ENCODE results near the gene SBNO1.

The SBNO1 gene

DNA sequence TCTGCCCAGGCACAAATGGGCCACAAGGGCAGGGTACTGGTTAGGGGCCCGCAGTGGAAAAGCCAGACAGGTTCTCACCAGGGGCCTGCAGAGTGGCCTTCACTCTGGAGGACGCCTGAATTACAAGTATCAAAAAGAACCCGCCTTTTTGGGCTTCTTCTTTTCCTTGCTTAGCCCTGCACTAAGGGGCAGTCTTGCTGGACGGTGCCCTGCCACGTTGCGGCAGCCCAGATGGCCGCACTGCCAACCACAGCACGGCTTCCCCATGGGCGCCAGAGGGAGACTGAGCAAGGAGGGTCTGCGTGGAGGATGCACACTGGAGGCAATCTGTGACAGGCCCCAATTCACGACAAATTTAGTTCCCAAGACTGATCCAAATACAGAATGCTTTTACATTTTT is 74.7 kb downstream of the SBNO1 start:
- no peaks in the 10 kb centered on the region for H3K27me3 ChIP-seq (ENCODE audit: insufficient read depth, low read length, poor library complexity, severe bottlenecking)
- no peak overlapping the region for H3K4me3 ChIP-seq (ENCODE audit: low read length, poor library complexity, severe bottlenecking)
- no peak for TF ChIP-seq EZH2phosphoT487 (IDR thresholded peaks at IDR 0.05; ENCODE audit: borderline replicate concordance)
- TF ChIP-seq, protein P1, sequence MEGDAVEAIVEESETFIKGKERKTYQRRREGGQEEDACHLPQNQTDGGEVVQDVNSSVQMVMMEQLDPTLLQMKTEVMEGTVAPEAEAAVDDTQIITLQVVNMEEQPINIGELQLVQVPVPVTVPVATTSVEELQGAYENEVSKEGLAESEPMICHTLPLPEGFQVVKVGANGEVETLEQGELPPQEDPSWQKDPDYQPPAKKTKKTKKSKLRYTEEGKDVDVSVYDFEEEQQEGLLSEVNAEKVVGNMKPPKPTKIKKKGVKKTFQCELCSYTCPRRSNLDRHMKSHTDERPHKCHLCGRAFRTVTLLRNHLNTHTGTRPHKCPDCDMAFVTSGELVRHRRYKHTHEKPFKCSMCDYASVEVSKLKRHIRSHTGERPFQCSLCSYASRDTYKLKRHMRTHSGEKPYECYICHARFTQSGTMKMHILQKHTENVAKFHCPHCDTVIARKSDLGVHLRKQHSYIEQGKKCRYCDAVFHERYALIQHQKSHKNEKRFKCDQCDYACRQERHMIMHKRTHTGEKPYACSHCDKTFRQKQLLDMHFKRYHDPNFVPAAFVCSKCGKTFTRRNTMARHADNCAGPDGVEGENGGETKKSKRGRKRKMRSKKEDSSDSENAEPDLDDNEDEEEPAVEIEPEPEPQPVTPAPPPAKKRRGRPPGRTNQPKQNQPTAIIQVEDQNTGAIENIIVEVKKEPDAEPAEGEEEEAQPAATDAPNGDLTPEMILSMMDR (conservative IDR thresholded peaks at IDR 0.05; ENCODE audit: low read length), result no peak
- no peaks in the 10 kb centered on the region for H3K9me3 ChIP-seq (ENCODE audit: insufficient read depth, low read depth, low read length)
- no peak overlapping the region for H2AFZ ChIP-seq (ENCODE audit: low read length)
- no peaks in the 10 kb centered on the region for H3F3A ChIP-seq (ENCODE audit: low read depth)
- no peaks in the 10 kb centered on the region for H3K79me2 ChIP-seq (ENCODE audit: insufficient read depth, low read length)
- H3K4me2 ChIP-seq (ENCODE audit: low read depth, low read length, poor library complexity, severe bottlenecking), result no peak overlapping the region
- no peak overlapping the region for H3K9ac ChIP-seq (ENCODE audit: low read depth, low read length, poor library complexity, severe bottlenecking)
- H3K4me1 ChIP-seq (ENCODE audit: insufficient read depth, low read length, poor library complexity, severe bottlenecking), result no peaks in the 10 kb centered on the region
- peaks cover 30% of the 10 kb centered on the region; the same call in 1 of the 2 replicates for H3K36me3 ChIP-seq (ENCODE audit: insufficient read depth, low read length)
- H3K9me2 ChIP-seq (replicated peaks; ENCODE audit: low read depth, low read length), result no peaks in the 10 kb centered on the region
- no peaks in the 10 kb centered on the region for H4K20me1 ChIP-seq (ENCODE audit: insufficient read depth, low read length, poor library complexity, severe bottlenecking)

DNA sequence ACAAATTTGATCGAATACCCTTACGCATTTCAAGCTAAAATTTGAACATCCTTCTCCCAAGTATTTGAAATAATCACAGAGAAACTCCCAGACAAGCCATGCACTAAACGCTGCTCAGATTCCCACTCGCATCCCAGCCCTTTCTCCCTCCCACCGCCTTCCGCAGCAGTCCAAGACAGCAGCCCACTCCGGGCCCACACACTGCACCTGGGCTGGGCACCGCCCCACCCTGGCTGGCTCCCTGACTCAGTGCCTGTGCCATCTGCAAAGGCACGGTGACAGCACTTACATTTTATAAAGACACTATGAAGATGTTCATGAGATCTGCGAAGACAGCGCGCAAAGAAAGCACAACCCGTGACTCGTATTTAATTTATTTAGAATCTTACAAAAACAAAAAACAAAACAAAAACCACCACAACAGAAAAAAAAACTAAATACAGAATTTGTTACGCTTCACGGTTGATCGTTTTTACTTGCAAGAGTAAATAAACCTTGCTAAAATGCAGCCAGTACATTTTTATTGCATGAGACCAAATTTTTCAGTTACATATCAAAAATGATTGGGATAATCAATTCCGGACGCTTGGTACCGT is 75.8 kb downstream of the SBNO1 start:
- no peak for TF ChIP-seq EZH2phosphoT487 (IDR thresholded peaks at IDR 0.05; ENCODE audit: borderline replicate concordance)
- TF ChIP-seq, protein P1 (conservative IDR thresholded peaks at IDR 0.05; ENCODE audit: low read length), result no peak
- Histone ChIP-seq H3K4me1 (ENCODE audit: insufficient read depth, low read length, poor library complexity, severe bottlenecking) (no peaks in the 10 kb centered on the region), H3K27me3 (ENCODE audit: insufficient read depth, low read length, poor library complexity, severe bottlenecking) (no peaks in the 10 kb centered on the region), H3K36me3 (ENCODE audit: insufficient read depth, low read length) (peaks cover 19% of the 10 kb centered on the region; the same call in 1 of the 2 replicates), H3K9ac (ENCODE audit: low read depth, low read length, poor library complexity, severe bottlenecking) (no peak overlapping the region), H3K9me2 (replicated peaks; ENCODE audit: low read depth, low read length) (no peaks in the 10 kb centered on the region), H4K20me1 (ENCODE audit: insufficient read depth, low read length, poor library complexity, severe bottlenecking) (no peaks in the 10 kb centered on the region), H2AFZ (ENCODE audit: low read length) (no peak overlapping the region), H3K4me3 (ENCODE audit: low read length, poor library complexity, severe bottlenecking) (no peak overlapping the region), H3K79me2 (ENCODE audit: insufficient read depth, low read length) (no peaks in the 10 kb centered on the region), H3K9me3 (ENCODE audit: insufficient read depth, low read depth, low read length) (no peaks in the 10 kb centered on the region), H3F3A (ENCODE audit: low read depth) (no peaks in the 10 kb centered on the region), H3K4me2 (ENCODE audit: low read depth, low read length, poor library complexity, severe bottlenecking) (no peak overlapping the region)

DNA sequence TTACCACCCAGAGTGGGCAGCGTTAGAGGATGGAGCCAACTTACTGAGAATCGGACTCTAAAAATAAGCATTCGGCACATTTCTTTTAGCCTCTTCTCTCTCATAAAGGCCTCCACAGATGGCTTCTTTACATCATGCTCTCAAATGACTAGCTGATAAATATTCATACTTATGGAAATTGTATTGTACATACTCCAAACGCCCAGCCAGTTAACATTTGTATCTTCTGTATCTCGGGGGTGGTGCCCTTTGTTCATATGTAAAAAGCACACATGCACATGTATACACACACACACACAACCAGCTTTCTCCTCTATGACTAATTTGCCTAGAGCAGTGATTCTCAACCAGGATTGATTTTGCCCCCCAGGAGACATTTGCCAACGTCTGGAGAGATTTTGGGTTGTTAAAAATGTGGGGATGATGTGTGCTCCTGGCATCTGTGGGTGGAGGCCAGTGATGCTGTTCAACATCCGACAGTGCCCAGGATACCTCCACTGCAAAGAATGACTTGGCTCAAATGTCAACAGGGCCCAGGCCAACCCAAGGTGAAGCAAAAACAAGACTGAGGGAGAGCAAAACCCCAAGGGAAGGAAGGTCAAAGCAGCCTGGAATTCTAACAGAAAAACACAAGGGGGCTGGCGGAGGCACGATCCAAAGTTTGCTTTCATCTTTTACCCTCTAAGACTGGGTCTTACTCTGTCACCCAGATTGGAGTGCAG is 77.8 kb downstream of the SBNO1 start:
- Histone ChIP-seq H3K4me2 (ENCODE audit: low read depth, low read length, poor library complexity, severe bottlenecking) (no peak overlapping the region), H3K4me3 (ENCODE audit: low read length, poor library complexity, severe bottlenecking) (no peak overlapping the region), H3K9ac (ENCODE audit: low read depth, low read length, poor library complexity, severe bottlenecking) (no peak overlapping the region), H3K27me3 (ENCODE audit: insufficient read depth, low read length, poor library complexity, severe bottlenecking) (no peaks in the 10 kb centered on the region), H2AFZ (ENCODE audit: low read length) (no peak overlapping the region), H3K79me2 (ENCODE audit: insufficient read depth, low read length) (no peaks in the 10 kb centered on the region), H4K20me1 (ENCODE audit: insufficient read depth, low read length, poor library complexity, severe bottlenecking) (no peaks in the 10 kb centered on the region), H3K9me3 (ENCODE audit: insufficient read depth, low read depth, low read length) (no peaks in the 10 kb centered on the region), H3K36me3 (ENCODE audit: insufficient read depth, low read length) (peaks cover under 1% of the 10 kb centered on the region; the same call in 1 of the 2 replicates), H3F3A (ENCODE audit: low read depth) (no peaks in the 10 kb centered on the region), H3K9me2 (replicated peaks; ENCODE audit: low read depth, low read length) (no peaks in the 10 kb centered on the region), H3K4me1 (ENCODE audit: insufficient read depth, low read length, poor library complexity, severe bottlenecking) (no peaks in the 10 kb centered on the region)
- TF ChIP-seq EZH2phosphoT487 (IDR thresholded peaks at IDR 0.05; ENCODE audit: borderline replicate concordance), result no peak
- TF ChIP-seq, protein P1 (conservative IDR thresholded peaks at IDR 0.05; ENCODE audit: low read length), result no peak

All from Loucy (cell line).